ENCODE data around the gene SMC4. TPM values are rescaled to one million over a fixed set of nuclear protein-coding genes. Genes with fewer than 3 reads are reported as not detected.
A peak's percentile ranks its signal among the peaks of the same experiment; 100 is the strongest.

The SMC4 gene
- total and polyA plus RNA-seq, 10 of the 15 experiments (the other 5 are each of a cell fraction or from before 2014, with no cell fraction given): 75.6 to 288 (median 136) TPM

DNA sequence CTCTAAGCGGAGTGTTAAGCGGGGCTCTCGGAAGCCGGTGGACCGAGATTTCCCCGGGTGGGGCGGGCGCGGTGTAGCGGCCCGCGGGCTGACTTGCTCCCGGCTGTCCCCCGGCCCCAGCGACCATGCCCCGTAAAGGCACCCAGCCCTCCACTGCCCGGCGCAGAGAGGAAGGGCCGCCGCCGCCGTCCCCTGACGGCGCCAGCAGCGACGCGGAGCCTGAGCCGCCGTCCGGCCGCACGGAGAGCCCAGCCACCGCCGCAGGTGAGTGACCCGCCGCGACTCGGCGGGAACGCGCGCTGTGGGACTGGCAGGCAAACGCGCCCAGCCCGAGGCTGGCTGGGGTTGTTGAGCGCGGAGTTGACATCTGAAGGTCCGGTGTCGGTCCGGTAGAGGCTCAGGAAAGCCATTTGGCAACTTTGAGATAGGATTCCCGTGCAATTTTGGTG is 1.3 kb downstream of the SMC4 start:
- Histone ChIP-seq H3K36me3 (ENCODE audit: control insufficient read depth in 2 of 2, insufficient read depth in 2 of 2, low read length in 1 of 2) (no peaks in the 10 kb centered on the region; a peak in 1 of 4 replicates), H4K20me1 (ENCODE audit: control insufficient read depth, insufficient read depth) (no peaks in the 10 kb centered on the region), H3K79me2 (ENCODE audit: control insufficient read depth, insufficient read depth, low read length) (peaks cover 80% of the 10 kb centered on the region), H3K27ac (ENCODE audit: control insufficient read depth, insufficient read depth) (peak overlapping the region; percentile 90), H3K9me3 (replicated peaks; ENCODE audit: control insufficient read depth, insufficient read depth, low read length) (no peaks in the 10 kb centered on the region), H3K4me2 (ENCODE audit: control insufficient read depth, insufficient read depth) (peak overlapping the region; percentile 53), H3K27me3 (replicated peaks in 1 of 2; ENCODE audit: control insufficient read depth in 2 of 2, insufficient read depth in 2 of 2, low read length in 1 of 2) (no peaks in the 10 kb centered on the region), H2AFZ (ENCODE audit: control insufficient read depth, low read depth, low read length) (peak overlapping the region; percentile 79), H3K4me3 (peak overlapping the region; percentile 99), H3K9ac (ENCODE audit: control insufficient read depth, insufficient read depth, low read length) (peak overlapping the region; percentile 98), H3K4me1 (ENCODE audit: control insufficient read depth, insufficient read depth, low read length) (no peaks in the 10 kb centered on the region)
- in situ Hi-C loops (cut with MboI) (no loop called here), intact Hi-C loops (cut with micrococcal nuclease; ENCODE audit: unreplicated experiment) (loop anchor here (5.0 kb wide), 1 partner anchor 388 kb away; no protein-coding TSS in a partner anchor)
- TF ChIP-seq, protein P1, sequence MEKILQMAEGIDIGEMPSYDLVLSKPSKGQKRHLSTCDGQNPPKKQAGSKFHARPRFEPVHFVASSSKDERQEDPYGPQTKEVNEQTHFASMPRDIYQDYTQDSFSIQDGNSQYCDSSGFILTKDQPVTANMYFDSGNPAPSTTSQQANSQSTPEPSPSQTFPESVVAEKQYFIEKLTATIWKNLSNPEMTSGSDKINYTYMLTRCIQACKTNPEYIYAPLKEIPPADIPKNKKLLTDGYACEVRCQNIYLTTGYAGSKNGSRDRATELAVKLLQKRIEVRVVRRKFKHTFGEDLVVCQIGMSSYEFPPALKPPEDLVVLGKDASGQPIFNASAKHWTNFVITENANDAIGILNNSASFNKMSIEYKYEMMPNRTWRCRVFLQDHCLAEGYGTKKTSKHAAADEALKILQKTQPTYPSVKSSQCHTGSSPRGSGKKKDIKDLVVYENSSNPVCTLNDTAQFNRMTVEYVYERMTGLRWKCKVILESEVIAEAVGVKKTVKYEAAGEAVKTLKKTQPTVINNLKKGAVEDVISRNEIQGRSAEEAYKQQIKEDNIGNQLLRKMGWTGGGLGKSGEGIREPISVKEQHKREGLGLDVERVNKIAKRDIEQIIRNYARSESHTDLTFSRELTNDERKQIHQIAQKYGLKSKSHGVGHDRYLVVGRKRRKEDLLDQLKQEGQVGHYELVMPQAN (conservative IDR thresholded peaks at IDR 0.05): peak; percentile 36; the same call in 1 of the 2 replicates
- TF ChIP-seq BHLHE40 (IDR thresholded peaks at IDR 0.05; ENCODE audit: borderline replicate concordance in 1 of 2, low read depth in 2 of 2, low read length in 1 of 2): peak in 1 of 2 experiments; percentile 34; a peak in 1 of 4 replicates
- TF ChIP-seq FOXM1 (IDR thresholded peaks at IDR 0.05; ENCODE audit: low read depth, low read length): no peak
- peak; percentile 39; the same call in 1 of the 2 replicates for TF ChIP-seq BACH1 (IDR thresholded peaks at IDR 0.05; ENCODE audit: borderline replicate concordance)
- 0 out of 2 replicates have a peak, but pooled peaks have one; percentile 28 for TF ChIP-seq NR2F1 (conservative IDR thresholded peaks at IDR 0.05)
- no peak for TF ChIP-seq RCOR1 (conservative IDR thresholded peaks at IDR 0.05; ENCODE audit: low read depth, low read length)
- no peak for TF ChIP-seq POLR2AphosphoS5 (IDR thresholded peaks at IDR 0.05; ENCODE audit: low read length)
- TF ChIP-seq POLR2A (IDR thresholded peaks at IDR 0.05; ENCODE audit: low read depth, low read length): peak; percentile 64
- TF ChIP-seq LARP7 (IDR thresholded peaks at IDR 0.05): peak; percentile 46; the same call in 1 of the 2 replicates
- TF ChIP-seq CHD1 (IDR thresholded peaks at IDR 0.05; ENCODE audit: low read depth, low read length): peak; percentile 87; the same call in 1 of the 2 replicates
- CTCF ChIA-PET: interaction anchor here (1.1 to 3.5 kb wide), 3 partner anchors 13 to 368 kb away, joined by 3 to 29 read pairs (median 9); partner anchors contain the start of gene TRIM59
- POLR2A ChIA-PET: interaction anchor here (0.9 to 2.8 kb wide), 5 partner anchors 10 to 49 kb away, joined by 3 to 34 read pairs (median 5); partner anchors contain the start of gene TRIM59
- BruUV-seq (replicated peaks): no TSS peak
- SMC1A ChIA-PET (ENCODE audit: uncharacterized antibody, unreplicated experiment): interaction anchor here (1.6 to 5.0 kb wide), 3 partner anchors 9 to 49 kb away, joined by 6 to 33 read pairs (median 19); partner anchors contain the start of gene TRIM59
- FAIRE-seq (no peak), ATAC-seq (peak; percentile 27), DNase-seq (ENCODE audit: low read depth, low spot score) (no peak)
- 1% methylated on average over 30 of the region's 51 CpGs for WGBS (ENCODE audit: insufficient coverage, insufficient replicate concordance, low lambda C conversion rate, missing lambda C conversion rate)
- RAD21 ChIA-PET (ENCODE audit: unreplicated experiment): interaction anchor here (1.3 to 1.7 kb wide), 3 partner anchors 9 to 49 kb away, joined by 4 read pairs; partner anchors contain the start of gene TRIM59

Data from GM12878 (cell line).